ENCODE results near the gene VSTM2B. TPM values are rescaled to one million over a fixed set of nuclear protein-coding genes. Genes with fewer than 3 reads are reported as not detected.

The VSTM2B gene
- total and polyA plus RNA-seq, 2 donors from 2014 or later: not detected

- FAIRE-seq: no peak
- Histone ChIP-seq H3K4me1 (ENCODE audit: control insufficient read depth in 2 of 3, insufficient read depth in 2 of 3, low read depth in 1 of 3, low read length in 3 of 3) (no peaks in the 10 kb centered on the region), H3K4me3 (ENCODE audit: low read length in 3 of 3) (no peak overlapping the region), H3K9me3 (ENCODE audit: control insufficient read depth in 2 of 3, insufficient read depth in 1 of 3, low read length in 3 of 3) (peaks cover 0 to 3% (median 0%) of the 10 kb centered on the region in 3 donors), H3K36me3 (ENCODE audit: control insufficient read depth in 2 of 3, insufficient read depth in 3 of 3, low read length in 3 of 3) (no peaks in the 10 kb centered on the region), H3K27me3 (ENCODE audit: control insufficient read depth, insufficient read depth, low read length) (no peaks in the 10 kb centered on the region), H3K9ac (ENCODE audit: low read length in 3 of 3) (no peak overlapping the region), H3K27ac (ENCODE audit: low read depth in 2 of 2, low read length in 2 of 2) (no peak overlapping the region)
- no peak for TF ChIP-seq CTCF (IDR thresholded peaks at IDR 0.05; ENCODE audit: borderline replicate concordance, extremely low read depth, insufficient read depth)
- no peak for DNase-seq
- intact Hi-C loops (cut with DNase I): no loop called here
Observed at GRCh38 chr19:29562299-29563297, 36.8 kb downstream of the VSTM2B start.

- intact Hi-C loops (cut with DNase I): no loop called here
- peaks cover 0 to 3% (median 0%) of the 10 kb centered on the region in 3 donors for H3K9me3 ChIP-seq (ENCODE audit: control insufficient read depth in 2 of 3, insufficient read depth in 1 of 3, low read length in 3 of 3)
- H3K9ac ChIP-seq (ENCODE audit: low read length in 3 of 3): no peak overlapping the region
- H3K36me3 ChIP-seq (ENCODE audit: control insufficient read depth in 2 of 3, insufficient read depth in 3 of 3, low read length in 3 of 3): no peaks in the 10 kb centered on the region
- no peaks in the 10 kb centered on the region for H3K27me3 ChIP-seq (ENCODE audit: control insufficient read depth, insufficient read depth, low read length)
- DNase-seq (peak in 3 of 5 donors; percentile 37 to 48 (median 46)), FAIRE-seq (no peak)
- H3K27ac ChIP-seq (ENCODE audit: low read depth in 2 of 2, low read length in 2 of 2): no peak overlapping the region
- no peak for TF ChIP-seq CTCF (IDR thresholded peaks at IDR 0.05; ENCODE audit: borderline replicate concordance, extremely low read depth, insufficient read depth)
- no peaks in the 10 kb centered on the region for H3K4me1 ChIP-seq (ENCODE audit: control insufficient read depth in 2 of 3, insufficient read depth in 2 of 3, low read depth in 1 of 3, low read length in 3 of 3)
- no peak overlapping the region for H3K4me3 ChIP-seq (ENCODE audit: low read length in 3 of 3)
Observed at GRCh38 chr19:29563486-29564101, 37.8 kb downstream of the VSTM2B start.

GRCh38 chr19:29564574-29565005 lies 38.8 kb downstream of the VSTM2B start:
- Histone ChIP-seq H3K9me3 (ENCODE audit: control insufficient read depth in 2 of 3, insufficient read depth in 1 of 3, low read length in 3 of 3) (peaks cover 0 to 3% (median 0%) of the 10 kb centered on the region in 3 donors), H3K9ac (ENCODE audit: low read length in 3 of 3) (no peak overlapping the region), H3K4me3 (ENCODE audit: low read length in 3 of 3) (no peak overlapping the region), H3K27ac (ENCODE audit: low read depth in 2 of 2, low read length in 2 of 2) (no peak overlapping the region), H3K36me3 (ENCODE audit: control insufficient read depth in 2 of 3, insufficient read depth in 3 of 3, low read length in 3 of 3) (no peaks in the 10 kb centered on the region), H3K4me1 (ENCODE audit: control insufficient read depth in 2 of 3, insufficient read depth in 2 of 3, low read depth in 1 of 3, low read length in 3 of 3) (no peaks in the 10 kb centered on the region), H3K27me3 (ENCODE audit: control insufficient read depth, insufficient read depth, low read length) (no peaks in the 10 kb centered on the region)
- FAIRE-seq (no peak), DNase-seq (no peak)
- intact Hi-C loops (cut with DNase I): no loop called here
- no peak for TF ChIP-seq CTCF (IDR thresholded peaks at IDR 0.05; ENCODE audit: borderline replicate concordance, extremely low read depth, insufficient read depth)
